NCI-H128 (cell line): ENCODE results near the gene ANKRD55.
"Not testable (repeated sequence)": the region's sequence is repeated elsewhere in the genome, so short reads cannot be mapped to it uniquely, and the experiment has no call there.

Experiments used
- DNase-seq: peaks from one replicate; lab custom pipeline; 2025; ENCODE audit not compliant: unreplicated experiment; lab: John Stamatoyannopoulos, UW

ANKRD55 gene

DNA sequence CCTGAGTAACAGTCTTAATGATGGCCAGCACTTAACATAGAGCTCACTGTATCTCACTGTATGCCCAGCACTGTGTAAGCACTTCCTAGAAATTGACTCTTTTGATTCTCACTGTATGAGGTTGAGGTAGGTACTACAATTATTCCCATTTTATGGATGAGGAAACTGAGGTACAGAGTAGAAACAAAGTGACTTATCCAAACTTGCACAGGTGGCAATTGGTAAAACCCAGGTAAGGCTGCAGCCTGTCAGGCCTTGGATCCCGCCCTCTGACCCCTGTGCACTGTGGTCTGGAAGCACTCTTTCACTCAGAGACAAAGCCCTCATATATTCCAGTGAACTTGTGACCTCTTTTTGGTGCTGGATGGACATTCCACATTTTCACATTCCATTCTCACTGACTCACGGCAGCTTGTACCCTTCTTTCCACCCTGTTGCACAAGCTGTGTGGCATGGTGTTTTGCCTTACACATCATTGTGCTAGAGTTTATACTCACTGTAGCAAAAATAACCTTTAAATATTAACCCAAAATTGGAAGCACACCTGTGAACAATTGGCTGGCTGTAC, 21.7 kb downstream of the ANKRD55 start:
- no peak for DNase-seq

DNA sequence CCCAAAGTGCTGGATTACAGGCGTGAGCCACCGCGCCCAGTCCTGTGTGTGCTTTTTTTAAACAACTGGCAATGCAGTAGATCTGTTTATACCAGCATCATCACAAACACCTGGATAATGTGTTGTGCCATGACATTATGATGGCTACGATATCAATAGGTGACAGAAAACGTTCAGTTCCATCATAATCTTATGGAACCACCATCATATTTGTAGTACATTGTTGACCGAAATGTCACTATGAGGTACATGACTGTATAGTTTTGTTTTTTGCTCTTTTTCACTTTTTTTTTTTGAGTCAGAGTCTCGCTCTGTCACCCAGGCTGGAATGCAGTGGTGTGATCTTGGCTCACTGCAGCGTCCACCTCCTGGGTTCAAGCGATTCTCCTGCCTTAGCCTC, 24.4 kb downstream of the ANKRD55 start:
- no peak for DNase-seq

DNA sequence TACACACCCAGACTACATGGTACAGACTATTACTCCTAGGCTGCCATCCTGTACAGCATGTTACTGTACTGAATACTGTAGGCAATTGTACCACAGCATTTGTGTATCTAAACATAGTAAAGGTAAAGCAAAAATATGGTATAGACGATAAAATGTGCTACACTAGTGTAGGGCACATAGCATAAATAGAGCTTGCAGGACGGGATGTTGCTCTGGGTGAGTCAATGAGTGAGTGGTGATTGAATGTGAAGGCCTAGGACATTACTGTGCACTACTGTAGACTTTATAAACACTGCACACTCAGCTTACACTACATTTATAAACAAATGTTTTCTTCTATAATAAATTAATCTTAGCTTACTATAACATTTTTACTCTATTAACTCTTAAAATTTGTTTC, 25.6 kb downstream of the ANKRD55 start:
- no peak for DNase-seq

DNA sequence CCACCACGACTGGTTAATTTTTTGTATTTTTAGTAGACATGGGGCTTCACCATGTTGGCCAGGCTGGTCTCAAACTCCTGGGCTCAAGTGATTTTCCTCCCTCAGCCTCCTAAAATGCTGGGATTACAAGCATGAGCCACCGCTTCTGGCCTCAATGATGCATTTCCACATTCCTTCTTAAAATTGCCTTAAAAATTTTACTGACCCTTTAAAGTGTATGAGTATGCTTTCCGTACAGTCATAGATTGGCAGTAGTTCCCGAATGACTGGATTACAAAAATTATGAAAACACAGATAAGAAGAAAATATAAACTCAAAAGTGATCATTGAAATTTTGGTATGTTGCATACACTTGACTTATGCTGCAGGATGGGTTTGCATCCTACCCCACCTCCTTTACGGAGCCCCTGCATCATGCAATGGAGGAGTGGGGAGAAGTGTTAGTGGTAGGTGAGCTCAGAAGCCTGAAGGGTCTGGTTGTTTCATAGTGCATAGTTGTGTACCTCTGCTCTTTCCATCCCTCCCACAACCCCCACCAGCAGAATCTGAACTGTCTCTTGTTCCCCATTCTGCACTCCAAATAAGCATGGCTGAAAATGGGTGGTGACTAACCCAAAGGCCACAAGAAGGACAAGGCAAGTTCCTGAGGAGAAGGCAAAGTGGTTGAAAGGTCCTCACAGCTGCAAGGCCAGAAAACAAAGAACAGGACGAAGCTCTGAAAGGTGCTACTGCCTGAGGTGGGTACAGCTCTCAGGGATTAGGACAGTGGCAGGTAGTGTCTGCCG, 26.8 kb downstream of the ANKRD55 start:
- no peak for DNase-seq

DNA sequence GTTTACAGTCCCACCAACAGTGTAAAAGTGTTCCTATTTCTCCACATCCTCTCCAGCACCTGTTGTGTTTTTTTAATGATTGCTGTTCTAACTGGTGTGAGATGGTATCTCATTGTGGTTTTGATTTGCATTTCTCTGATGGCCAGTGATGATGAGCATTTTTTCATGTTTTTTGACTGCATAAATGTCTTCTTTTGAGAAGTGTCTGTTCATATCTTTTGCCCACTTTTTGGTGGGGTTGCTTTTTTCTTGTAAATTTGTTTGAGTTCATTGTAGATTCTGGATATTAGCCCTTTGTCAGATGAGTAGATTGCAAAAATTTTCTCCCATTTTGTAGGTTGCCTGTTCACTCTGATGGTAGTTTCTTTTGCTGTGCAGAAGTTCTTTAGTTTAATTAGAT, 29.2 kb downstream of the ANKRD55 start:
- DNase-seq: not testable (repeated sequence)

DNA sequence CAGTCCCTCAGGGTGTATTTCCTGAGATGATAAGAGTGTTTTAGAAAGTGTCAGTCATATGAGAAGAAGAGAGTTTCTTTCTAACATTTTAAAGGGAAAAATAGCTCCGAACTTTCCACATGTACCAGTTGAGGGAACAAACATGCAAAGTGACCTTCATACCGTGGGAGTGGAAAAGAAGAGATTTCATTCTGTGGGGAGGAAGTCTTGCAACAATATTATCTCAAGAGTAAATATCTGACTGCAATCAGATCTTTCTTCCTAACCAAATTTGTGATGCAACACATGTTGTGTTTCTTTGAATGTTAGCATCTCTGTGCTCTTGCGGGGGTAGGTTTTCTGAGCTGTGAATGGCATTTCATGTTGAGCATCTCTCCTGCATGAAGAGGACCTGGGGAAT, 30.6 kb downstream of the ANKRD55 start:
- DNase-seq: no peak

DNA sequence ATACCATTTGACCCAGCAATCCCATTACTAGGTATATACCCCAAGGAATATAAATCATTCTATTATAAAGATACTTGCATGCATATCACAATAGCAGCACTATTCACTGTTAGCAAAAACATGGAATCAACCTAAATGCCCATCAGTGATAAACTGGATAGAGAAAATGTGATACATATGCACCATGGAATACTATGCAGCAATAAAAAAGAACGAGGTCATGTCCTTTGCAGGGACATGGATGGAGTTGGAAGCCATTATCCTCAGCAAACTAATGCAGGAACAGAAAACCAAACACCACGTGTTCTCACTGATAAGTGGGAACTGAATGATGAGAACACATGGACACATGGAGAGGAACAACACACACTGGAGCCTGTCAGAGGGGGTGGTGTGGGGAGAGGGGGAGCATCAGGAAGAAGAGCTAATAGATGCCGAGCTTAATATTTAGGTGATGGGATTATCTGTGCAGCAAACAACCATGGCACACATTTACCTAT, 31.3 kb downstream of the ANKRD55 start:
- DNase-seq: not testable (repeated sequence)

DNA sequence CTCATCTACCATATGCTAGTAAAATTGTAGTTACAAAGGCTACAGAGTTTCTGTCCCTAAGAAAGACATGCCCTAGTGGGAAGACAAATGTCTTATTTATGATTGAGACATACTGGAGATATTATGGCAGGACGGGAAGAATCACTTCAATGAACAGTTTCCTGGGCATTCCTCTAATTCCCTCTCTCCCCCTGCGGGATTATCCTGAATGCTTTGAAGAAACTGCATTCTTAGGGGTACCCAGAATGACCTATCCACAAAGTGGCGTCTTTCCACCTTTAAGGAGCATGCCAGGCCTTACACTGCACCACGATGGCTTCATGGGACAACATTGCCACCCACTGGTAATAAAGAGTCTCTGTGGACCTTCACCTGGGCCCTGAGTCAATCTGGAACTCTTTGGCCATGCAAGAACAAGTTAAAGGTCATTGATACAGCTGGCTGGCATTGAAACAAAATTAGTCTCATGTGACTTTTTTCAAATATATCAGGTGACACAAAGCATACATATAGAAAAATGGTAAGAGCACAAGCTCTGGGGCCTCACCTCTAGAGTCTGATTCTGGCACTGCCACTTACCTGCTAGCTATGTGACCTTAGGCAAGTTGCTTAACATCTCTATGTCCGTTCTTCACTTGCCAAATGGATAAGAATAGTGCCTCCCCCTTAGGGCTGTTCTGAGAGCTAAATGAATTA, 32.0 kb downstream of the ANKRD55 start:
- DNase-seq: no peak

DNA sequence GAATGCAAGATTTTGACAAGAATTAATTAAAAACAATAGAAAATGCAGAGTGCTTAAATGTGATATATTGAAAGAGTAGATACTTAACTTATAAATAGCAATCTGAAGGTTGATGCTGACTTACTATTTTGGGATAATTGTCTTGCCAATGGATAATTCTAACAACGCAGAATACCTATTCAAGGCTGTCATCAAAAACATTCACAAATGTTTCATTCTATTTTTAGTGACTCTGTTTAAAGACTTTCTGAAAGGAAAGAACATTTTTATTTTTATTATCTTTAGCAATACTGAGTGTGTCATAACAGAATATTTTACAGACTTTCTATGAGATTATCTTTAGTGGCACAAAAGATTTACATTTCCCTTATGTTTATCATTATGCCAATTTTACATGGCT, 38.1 kb downstream of the ANKRD55 start:
- DNase-seq: no peak

DNA sequence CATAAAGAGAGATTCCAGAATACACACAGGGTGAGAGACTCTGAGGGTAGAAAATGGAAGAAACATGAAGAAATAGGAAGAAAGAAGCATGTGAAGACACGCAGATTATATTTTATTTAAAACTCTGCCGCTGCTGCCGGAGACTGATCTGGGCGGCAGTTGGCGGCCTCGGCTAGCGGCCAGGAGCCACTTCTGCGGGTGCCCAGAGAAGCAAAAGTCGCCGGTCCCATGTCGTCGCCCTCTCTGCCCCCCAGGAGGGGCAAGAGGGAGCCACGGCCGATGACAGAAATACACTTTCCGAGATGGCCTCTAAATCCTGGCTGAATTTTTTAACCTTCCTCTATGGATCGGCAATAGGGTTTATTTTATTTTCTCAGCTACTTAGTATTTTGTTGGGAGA, 40.9 kb downstream of the ANKRD55 start:
- DNase-seq: no peak

DNA sequence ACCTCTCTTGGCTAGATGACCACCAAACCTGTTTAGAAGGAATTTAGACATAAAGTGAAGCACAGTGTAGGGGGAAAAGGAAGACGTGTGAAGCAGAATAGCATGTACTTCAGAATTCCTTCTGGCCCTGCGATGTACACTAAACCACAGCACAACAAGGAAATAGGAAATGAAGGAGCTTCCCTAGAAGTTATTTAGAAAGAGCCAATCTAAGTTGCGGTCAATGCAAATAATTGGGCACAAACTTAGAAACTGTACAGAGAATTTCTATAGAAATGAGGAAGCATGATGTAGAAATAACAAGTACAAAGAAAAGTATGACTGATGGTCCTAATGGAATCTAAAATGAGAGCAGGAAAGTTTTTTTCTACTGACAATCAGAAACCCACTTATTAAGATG, 41.5 kb downstream of the ANKRD55 start:
- no peak for DNase-seq

DNA sequence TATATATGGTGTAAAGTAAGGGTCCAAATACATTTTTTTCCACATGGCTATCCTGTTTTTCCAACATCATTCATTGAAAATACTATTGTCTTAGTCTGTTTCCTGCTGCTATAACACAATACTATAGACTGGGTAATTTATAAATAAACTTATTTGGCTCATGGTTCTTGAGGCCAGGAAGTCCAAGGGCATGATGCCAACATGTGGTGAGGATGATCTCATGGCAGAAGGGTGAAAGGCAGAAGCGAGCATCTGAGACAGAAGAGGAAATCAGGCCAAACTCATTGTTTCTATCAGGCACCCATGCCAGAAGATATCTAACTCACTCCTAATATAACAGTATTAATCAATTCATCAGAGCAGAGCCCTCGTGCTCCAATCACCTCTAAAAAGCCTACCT, 42.6 kb downstream of the ANKRD55 start:
- no peak for DNase-seq

DNA sequence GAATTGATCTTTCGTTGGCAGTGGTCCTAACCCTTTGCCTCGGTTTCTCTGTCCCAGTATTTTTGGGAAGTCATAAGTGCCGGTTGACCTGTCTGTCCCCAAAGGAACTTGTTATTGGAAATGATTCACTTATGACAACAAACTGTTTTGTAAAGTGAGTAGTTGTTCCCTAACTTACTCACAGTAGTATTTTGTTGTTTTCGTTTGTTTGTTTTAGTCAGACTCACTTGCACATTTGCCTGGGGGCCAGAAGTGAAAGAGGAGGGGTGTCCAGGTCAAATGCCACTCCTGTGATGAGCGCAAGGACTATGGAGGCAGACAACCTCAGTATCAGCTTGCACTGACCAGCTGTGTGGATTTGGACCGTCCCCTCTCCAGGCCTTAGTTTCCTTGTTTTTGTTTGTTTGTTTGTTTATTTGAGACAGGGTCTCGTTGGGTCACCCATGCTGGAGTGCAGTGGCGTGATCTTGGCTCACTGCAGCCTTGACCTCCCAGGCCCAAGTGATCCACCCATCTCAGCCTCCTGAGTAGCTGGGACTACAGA, 47.3 kb downstream of the ANKRD55 start:
- DNase-seq: no peak

DNA sequence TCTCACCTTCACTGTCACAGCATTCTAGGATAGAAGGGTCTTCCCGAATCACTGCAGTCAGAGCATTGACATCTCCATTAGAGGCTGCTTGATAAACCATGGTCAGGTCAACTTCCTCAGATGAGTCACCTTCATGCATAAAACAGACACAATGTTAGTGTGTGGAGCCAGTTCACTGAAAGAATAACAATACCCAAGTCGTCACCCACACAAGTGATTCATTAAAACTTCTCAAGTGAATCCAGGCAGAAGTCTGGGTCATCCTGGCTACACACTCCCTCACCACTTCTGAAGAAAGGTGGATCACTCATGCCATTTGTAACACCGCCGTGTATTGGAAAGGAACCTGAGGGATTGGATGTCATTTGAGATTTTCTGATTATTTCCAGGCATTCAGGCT, 49.6 kb downstream of the ANKRD55 start:
- DNase-seq: no peak

DNA sequence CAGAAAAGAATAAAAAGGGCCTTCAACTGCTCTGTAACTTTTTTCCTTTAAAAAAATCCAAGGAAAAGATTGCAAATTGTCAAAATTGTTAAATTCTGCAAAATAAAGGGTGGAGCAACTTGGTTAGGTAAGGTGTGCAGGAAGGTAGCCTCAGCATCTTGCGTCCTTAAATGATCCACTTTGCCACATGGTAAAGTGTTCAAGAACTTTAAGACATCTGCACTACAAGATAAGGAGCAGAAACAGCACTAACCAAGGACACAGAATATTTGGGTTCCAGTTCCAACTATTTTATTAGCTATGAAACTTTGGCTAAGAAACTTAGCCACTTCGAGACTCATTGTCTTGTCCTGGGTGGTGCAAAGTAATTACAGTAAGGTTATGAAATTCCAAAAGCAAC, 53.7 kb downstream of the ANKRD55 start:
- no peak for DNase-seq

DNA sequence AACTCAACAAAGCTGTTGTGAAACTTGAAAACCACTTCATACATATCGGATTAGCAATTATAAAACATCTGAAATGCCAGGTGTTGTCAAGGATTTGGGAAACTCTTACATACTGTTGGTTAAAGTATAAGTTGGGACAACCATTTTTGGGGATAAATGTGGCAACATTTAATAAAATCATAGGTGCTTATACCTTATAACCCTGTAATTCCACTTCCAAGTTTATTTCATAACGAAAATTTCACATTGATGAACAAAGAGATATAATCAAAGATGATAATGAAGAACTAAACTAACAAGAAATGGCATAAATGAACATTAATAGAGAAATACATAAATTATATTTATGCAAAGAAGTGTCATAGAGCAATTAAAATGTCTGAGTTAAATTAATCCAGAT, 54.3 kb downstream of the ANKRD55 start:
- no peak for DNase-seq

DNA sequence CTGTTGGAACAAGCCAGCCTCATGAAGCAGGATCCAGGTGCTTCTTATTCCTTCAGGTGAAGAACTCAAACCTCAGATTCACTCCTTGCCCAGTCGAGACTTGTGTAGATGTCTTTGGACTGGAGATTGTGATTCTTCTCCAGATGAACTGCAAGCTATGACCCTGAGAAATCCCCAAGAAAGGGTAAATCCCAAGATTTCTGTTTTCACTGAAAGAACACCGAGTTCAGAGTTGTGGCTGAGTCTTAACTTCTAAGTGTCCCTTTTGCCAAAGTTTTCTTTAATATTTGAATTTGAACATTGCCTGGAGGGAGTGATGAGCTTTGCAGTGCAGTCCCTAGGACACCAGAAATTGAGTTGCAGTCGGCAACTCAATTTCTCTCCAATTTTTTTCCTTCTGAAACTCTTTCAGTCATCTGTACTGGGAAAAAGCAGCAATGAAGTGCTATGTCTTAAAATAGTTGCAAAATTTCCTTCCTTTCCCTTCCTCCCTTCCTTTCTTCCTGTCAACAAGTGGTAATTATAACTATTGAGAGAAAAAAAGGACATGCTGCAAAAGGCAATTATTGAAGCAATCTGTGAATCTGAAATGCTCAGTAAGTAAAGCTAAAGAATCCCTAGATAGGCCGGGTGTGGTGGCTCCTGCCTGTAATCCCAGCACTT, 56.1 kb downstream of the ANKRD55 start:
- DNase-seq: no peak

DNA sequence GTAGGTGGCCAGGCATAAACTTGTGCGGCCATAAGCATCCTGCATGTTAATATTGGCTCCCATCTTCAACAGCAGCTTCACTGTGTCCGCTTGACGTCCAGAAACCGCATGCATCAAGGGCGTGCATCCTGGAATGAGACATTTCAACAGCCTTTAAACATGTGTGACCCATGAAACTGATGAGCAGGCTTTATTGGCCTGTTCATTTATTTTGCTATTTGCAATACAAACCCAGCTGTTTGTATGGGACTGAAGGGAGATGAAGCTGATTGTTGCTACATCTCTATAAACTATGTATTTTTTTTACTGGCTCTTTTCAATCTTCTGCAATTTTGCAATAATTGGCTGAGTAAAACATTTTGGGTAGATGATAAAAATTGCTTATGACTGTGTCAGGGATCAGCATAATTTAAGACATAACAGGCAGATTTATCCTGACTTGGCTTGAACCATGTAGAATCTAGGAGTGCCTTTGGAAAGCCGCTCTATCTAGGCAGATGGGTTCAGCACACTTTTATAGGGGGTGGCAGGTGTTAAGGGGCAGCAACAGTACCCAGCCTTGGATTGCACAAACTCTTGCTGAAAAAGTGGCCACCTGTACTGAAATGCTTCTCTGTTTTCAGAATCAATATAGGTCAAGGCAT, 56.9 kb downstream of the ANKRD55 start:
- no peak for DNase-seq

DNA sequence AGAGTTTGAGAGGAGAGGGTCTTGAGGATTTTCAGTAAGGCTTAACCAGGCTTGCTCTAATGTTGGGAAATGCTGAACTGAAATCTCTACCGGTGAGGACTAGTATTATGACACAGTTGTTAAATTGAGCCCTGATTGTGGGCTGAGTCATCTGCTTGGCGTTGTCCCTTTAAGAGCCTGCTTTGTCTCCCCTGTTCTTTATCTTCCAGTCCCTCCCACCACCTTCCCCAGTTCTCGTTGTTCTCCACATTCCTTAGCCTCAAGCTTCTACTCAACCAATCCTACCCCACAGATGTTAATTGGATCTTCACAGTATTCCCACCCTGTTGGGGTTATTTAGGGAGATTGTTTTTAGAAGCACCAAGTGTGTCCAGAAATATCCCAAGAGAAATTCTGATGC, 57.6 kb downstream of the ANKRD55 start:
- DNase-seq: no peak

DNA sequence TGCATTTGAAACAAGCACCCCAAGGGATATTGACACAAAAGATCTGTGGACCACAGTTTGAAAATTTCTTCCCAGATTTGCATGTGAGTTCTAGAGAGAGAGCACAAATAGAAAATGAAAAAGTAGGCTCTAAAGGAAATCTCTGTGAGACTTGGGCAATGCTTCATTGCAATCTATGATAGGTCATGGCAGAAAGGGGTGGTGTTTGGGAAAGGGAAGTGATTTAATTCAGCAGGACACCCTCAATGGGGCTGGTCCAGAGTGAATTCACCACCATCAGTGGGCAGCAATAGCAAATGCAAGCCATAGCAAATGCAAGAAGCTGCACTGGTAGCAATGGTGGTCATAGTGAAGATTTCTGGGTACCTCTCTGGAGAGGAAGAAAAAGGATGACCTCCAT, 58.1 kb downstream of the ANKRD55 start:
- no peak for DNase-seq

DNA sequence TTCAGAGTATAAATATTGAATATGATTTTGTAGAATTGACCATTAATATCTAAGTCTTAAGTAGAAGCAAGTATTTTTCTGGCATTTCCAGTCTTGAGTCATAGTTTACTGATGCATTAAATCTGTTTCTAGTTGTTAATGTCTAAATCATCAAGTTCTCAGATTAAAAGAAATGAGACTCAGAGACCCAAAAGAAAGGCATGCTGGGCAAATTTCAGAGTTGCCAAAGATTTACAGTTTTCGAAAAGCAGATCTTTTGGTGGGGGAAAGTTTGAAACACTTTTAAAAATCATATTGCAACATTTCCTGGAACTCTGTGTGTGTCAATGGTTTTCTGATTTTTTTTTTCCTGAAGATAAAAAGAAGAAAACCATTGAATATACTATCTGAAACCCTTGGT, 60.9 kb downstream of the ANKRD55 start:
- no peak for DNase-seq
